Stomach (tissue), 9 donors: ENCODE measurements around the gene NPAS3. TPM values are rescaled to one million over a fixed set of nuclear protein-coding genes. Genes with fewer than 3 reads are reported as not detected.
A peak's percentile ranks its signal among the peaks of the same experiment; 100 is the strongest.

Experiments
- DNase-seq, 2 donors: peaks; one replicate each; pipeline versions ENCODE4 v3.0.0 to v3.0.0-alpha.2; 2013 to 2019
- H3K27ac ChIP-seq, 5 donors: fragments of 200-600 bp in 4 of 5; sonication (generic) in 4 of 5; one replicate each; pipeline ENCODE4 v1.5.1; 2013 to 2019; ENCODE audit warnings: mild to moderate bottlenecking in 1 of 5, moderate library complexity in 1 of 5
- H3K27me3 ChIP-seq, 3 donors: fragments of 200-600 bp; sonication (generic); one replicate each; pipeline ENCODE4 v1.5.1; 2017 to 2019; ENCODE audit warnings: mixed run types in 1 of 3
- H3K36me3 ChIP-seq, 4 donors: fragments of 200-600 bp; sonication (generic); 1 replicate in 3 of 4; 2 replicates in 1 of 4; pipeline ENCODE4 v1.5.1; 2016 to 2019
- H3K4me1 ChIP-seq, 4 donors: fragments of 200-600 bp; sonication (generic); one replicate each; pipeline ENCODE4 v1.5.1; 2016 to 2019
- H3K4me3 ChIP-seq, 4 donors: fragments of 200-600 bp; sonication (generic) in 3 of 4; one replicate each; pipeline ENCODE4 v1.5.1; 2016 to 2019; ENCODE audit warnings: mild to moderate bottlenecking in 1 of 4
- H3K9me3 ChIP-seq, 4 donors: fragments of 200-600 bp; sonication (generic); one replicate each; pipeline ENCODE4 v1.5.1; 2016 to 2019
- EP300 ChIP-seq: sonication (generic); formaldehyde crosslinking; IDR thresholded peaks from one replicate; pipeline ENCODE4 v1.6.1; 2017; ENCODE audit warnings: antibody characterized with exemption
- POLR2A ChIP-seq, 4 donors: fragments of 450-650 bp; IDR thresholded peaks; one replicate each; pipeline ENCODE4 v1.6.1; 2016; ENCODE audit warnings: antibody characterized with exemption in 4 of 4, control low read depth in 2 of 4, mild to moderate bottlenecking in 1 of 4, moderate library complexity in 1 of 4
- POLR2AphosphoS5 ChIP-seq, 3 donors: sonication (generic); formaldehyde crosslinking; IDR thresholded peaks; one replicate each; pipeline ENCODE4 v1.6.1; 2016; ENCODE audit warnings: antibody characterized with exemption in 3 of 3
- WGBS, 5 donors: extraction: QIAGEN DNeasy Blood & Tissue Kit in 3 of 5; methylation state at CpG; one replicate each; pipeline versions ENCODE4 v1.1.5 to v1.1.7; 2013 to 2018; 5-methylcytosine and 5-hydroxymethylcytosine counted together
- intact Hi-C: fragments of 100-400 bp; cut with DNase I; formaldehyde crosslinking; loops from one replicate; pipeline ENCODE4 v1.15.1; 2023; ENCODE audit warnings: low total_unique reads
- polyA plus RNA-seq, 3 donors: library from polyadenylated mRNA; stranded (reverse); fragments of 200-250 nt; gene quantifications; one replicate each; pipeline ENCODE4 v1.2.3, GENCODE V29; 2013
- total RNA-seq, 5 donors: library from RNA; depleted of rRNA; stranded (reverse); fragments of >200 nt; gene quantifications; one replicate each; pipeline versions ENCODE4 v1.1.0 to v1.2.3, GENCODE V29; 2014 to 2016
- TF ChIP-seq, protein P1 (sequence below), 7 experiments: fragments of 450-650 bp in 4 of 7; fragments of 200-600 bp in 3 of 7; sonication (generic) in 3 of 7; IDR thresholded peaks; one replicate each; pipeline ENCODE4 v1.5.1; 2016 to 2019; ENCODE audit warnings: antibody characterized with exemption in 7 of 7, control low read depth in 2 of 7, mild to moderate bottlenecking in 1 of 7
- donor health status: healthy with polysubstance abuse.
- donor health status: Bipolar disorder and iron deficiency.
- donor health status: healthy.

The NPAS3 gene
- total and polyA plus RNA-seq, 8 donors = under 0.01 to 7.9 (median 0.76) TPM; not detected in 1

DNA sequence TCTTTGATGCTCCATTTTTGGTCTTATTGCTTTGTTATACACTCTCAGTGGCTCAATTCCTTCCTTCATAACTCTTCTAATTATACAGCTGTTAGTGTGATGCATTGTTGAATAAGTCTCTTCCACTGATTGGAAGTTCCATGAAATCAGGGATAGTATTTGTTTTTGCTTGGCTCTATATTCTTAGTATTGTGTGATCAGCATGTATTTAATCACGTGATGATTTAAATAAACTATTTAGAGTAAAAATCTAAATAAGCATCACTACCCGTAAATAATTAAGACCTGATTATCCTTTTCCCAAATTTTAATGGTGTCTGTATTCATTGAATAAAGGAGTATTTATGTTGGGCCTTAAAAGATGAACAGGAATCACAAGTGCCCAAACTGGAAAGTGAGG is 355.7 kb downstream of the NPAS3 start:
- no peak overlapping the region for H3K4me3 ChIP-seq
- TF ChIP-seq EP300 (no peak), POLR2A (IDR thresholded peaks at IDR 0.05) (no peak), POLR2AphosphoS5 (IDR thresholded peaks at IDR 0.05) (no peak)
- TF ChIP-seq, protein P1, sequence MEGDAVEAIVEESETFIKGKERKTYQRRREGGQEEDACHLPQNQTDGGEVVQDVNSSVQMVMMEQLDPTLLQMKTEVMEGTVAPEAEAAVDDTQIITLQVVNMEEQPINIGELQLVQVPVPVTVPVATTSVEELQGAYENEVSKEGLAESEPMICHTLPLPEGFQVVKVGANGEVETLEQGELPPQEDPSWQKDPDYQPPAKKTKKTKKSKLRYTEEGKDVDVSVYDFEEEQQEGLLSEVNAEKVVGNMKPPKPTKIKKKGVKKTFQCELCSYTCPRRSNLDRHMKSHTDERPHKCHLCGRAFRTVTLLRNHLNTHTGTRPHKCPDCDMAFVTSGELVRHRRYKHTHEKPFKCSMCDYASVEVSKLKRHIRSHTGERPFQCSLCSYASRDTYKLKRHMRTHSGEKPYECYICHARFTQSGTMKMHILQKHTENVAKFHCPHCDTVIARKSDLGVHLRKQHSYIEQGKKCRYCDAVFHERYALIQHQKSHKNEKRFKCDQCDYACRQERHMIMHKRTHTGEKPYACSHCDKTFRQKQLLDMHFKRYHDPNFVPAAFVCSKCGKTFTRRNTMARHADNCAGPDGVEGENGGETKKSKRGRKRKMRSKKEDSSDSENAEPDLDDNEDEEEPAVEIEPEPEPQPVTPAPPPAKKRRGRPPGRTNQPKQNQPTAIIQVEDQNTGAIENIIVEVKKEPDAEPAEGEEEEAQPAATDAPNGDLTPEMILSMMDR (IDR thresholded peaks at IDR 0.05) = no peak
- no peaks in the 10 kb centered on the region for H3K9me3 ChIP-seq
- no peaks in the 10 kb centered on the region for H3K36me3 ChIP-seq
- H3K27ac ChIP-seq = no peak overlapping the region
- 85 to 94% (median 90%) methylated on average over 2 of the region's 2 CpGs for WGBS, 5 donors
- no peak for DNase-seq
- no peaks in the 10 kb centered on the region for H3K27me3 ChIP-seq
- no peaks in the 10 kb centered on the region for H3K4me1 ChIP-seq
- intact Hi-C loops = no loop called here

DNA sequence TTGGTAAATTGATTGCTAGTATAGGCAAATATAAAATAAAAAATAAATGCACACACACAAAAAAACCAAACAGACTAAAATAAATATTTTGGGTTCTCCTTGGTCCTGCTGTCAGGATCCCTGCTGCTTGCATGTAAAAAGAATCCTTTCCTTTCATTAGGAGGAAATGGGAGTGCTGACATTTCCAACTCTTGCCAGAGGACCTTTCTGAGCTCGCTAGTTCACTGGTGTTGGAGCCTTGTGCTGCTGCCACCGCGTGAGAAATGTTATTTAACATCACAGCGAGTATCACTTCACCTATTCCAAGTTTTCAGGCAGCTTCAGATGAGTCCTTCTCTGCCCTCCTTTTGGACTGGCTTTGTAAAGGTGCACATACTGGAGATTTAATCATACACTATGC is 358.9 kb downstream of the NPAS3 start:
- Histone ChIP-seq H3K27me3 (no peaks in the 10 kb centered on the region), H3K9me3 (no peaks in the 10 kb centered on the region), H3K27ac (no peak overlapping the region), H3K36me3 (no peaks in the 10 kb centered on the region), H3K4me1 (no peaks in the 10 kb centered on the region), H3K4me3 (no peak overlapping the region)
- TF ChIP-seq, protein P1 (IDR thresholded peaks at IDR 0.05) = no peak
- TF ChIP-seq EP300 = no peak
- no peak for TF ChIP-seq POLR2A (IDR thresholded peaks at IDR 0.05)
- no peak for TF ChIP-seq POLR2AphosphoS5 (IDR thresholded peaks at IDR 0.05)
- 49 to 72% (median 54%) methylated on average over 4 of the region's 4 CpGs for WGBS, 5 donors
- intact Hi-C loops = no loop called here
- no peak for DNase-seq

DNA sequence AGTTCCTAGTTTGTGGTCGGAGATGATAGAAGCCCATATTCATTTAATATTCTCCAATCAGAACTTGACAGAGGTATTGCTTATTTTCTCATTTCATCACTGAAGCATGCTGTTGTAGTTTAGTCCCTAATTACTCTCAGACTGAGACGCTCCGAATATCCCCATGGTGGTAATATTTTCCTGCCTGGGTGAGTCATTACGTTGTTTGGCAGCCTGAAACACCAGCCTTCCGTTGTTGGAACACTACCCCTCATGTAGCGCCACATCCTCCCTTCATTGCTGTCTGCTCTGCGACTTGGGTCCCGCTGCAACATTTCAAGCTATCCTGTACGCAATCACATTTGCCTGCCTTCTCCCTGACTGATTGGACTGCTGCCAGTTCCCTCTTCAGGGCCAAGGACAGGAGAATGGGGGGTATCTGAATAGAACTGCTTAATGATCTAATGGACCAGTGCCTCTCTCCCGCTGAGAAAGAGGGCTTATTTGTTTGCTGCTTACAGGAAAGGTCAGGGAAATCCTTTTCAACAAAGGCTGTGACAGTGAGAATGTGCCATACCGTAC is 369.1 kb downstream of the NPAS3 start:
- Histone ChIP-seq H3K36me3 (no peaks in the 10 kb centered on the region), H3K27ac (no peak overlapping the region), H3K4me1 (no peaks in the 10 kb centered on the region), H3K4me3 (no peak overlapping the region), H3K27me3 (no peaks in the 10 kb centered on the region), H3K9me3 (no peaks in the 10 kb centered on the region)
- 44 to 79% (median 72%) methylated on average over 11 of the region's 11 CpGs for WGBS, 5 donors
- intact Hi-C loops = no loop called here
- DNase-seq = peak in 1 of 2 donors; percentile 57
- no peak for TF ChIP-seq POLR2AphosphoS5 (IDR thresholded peaks at IDR 0.05)
- no peak for TF ChIP-seq EP300
- TF ChIP-seq, protein P1 (IDR thresholded peaks at IDR 0.05) = no peak
- TF ChIP-seq POLR2A (IDR thresholded peaks at IDR 0.05) = no peak

DNA sequence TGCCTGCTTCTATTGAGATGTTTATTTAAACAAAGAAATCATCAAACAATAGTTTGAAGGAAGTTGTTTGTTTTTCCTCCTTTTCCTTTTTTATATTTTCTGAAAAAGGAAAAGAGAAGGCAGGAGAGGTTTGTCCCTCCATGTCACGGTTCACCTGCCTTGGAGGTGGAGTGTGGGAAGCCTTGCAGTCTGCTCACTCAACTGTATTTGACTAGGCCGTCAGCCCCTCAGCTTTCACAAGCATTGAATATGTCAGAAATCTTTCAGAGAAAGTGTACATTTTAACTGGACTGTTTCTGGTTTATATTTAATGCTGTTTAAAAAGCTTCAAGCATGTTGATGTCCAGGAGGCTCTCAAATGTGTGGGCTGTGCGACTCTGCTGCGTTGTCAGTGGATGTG is 370.4 kb downstream of the NPAS3 start:
- H3K9me3 ChIP-seq = no peaks in the 10 kb centered on the region
- 84 to 90% (median 87%) methylated on average over 4 of the region's 4 CpGs for WGBS, 5 donors
- no peak overlapping the region for H3K27ac ChIP-seq
- H3K4me1 ChIP-seq = no peaks in the 10 kb centered on the region
- no peaks in the 10 kb centered on the region for H3K36me3 ChIP-seq
- intact Hi-C loops = no loop called here
- no peak overlapping the region for H3K4me3 ChIP-seq
- TF ChIP-seq POLR2AphosphoS5 (IDR thresholded peaks at IDR 0.05) (no peak), POLR2A (IDR thresholded peaks at IDR 0.05) (no peak), EP300 (no peak)
- TF ChIP-seq, protein P1 (IDR thresholded peaks at IDR 0.05) = no peak
- no peaks in the 10 kb centered on the region for H3K27me3 ChIP-seq
- no peak for DNase-seq
